AG04450 (cell line): ENCODE results near the gene TMEM178A. TPM values are rescaled to one million over a fixed set of nuclear protein-coding genes. Genes with fewer than 3 reads are reported as not detected.

Source experiments
- CTCF ChIA-PET: fragments of 300-600, 350-600 bp; formaldehyde crosslinking; extraction: SDS; loops from one replicate; lab custom pipeline; 2022; ENCODE audit warnings: antibody characterized with exemption, inconsistent platforms; lab: Charles Lee
- POLR2A ChIA-PET: fragments of 350-600 bp; formaldehyde crosslinking; extraction: SDS; loops from one replicate; lab custom pipeline; 2021; ENCODE audit warnings: antibody characterized with exemption, inconsistent platforms; lab: Yijun Ruan, JAX
- DNase-seq: peaks from one replicate; pipeline ENCODE4 v3.0.0-alpha.2; 2011; ENCODE audit warnings: low read depth, low spot score
- H3K27ac ChIP-seq: one replicate; pipeline ENCODE4 v1.5.1; 2012; ENCODE audit warnings: low read depth, low read length, control low read depth
- H3K27me3 ChIP-seq: one replicate; pipeline ENCODE4 v1.6.0; 2012; ENCODE audit warnings: low read length; ENCODE audit not compliant: control insufficient read depth, insufficient read depth
- H3K4me3 ChIP-seq: 2 replicates; pipeline ENCODE4 v1.5.1; 2011; ENCODE audit warnings: mild to moderate bottlenecking, low read depth, low read length, control low read depth
- H3K9me3 ChIP-seq: 2 replicates; pipeline ENCODE4 v1.5.1; 2012; ENCODE audit warnings: low read length; ENCODE audit not compliant: control insufficient read depth, insufficient read depth
- polyA plus RNA-seq: library from polyadenylated mRNA; depleted of rRNA; stranded (reverse); fragments of >200 nt; gene quantifications from 2 replicates; pipeline ENCODE4 v1.2.3, GENCODE V29; 2011
- TF ChIP-seq, protein P1 (sequence below): IDR thresholded peaks from 2 replicates; pipeline ENCODE4 v1.5.1; 2011; ENCODE audit warnings: low read depth, low read length, control low read depth, inconsistent platforms

Gene TMEM178A
- polyA plus RNA-seq, 1 experiment, result 1.1 TPM

- no peaks in the 10 kb centered on the region for H3K9me3 ChIP-seq
- H3K4me3 ChIP-seq, result no peak overlapping the region
- H3K27ac ChIP-seq, result no peak overlapping the region
- POLR2A ChIA-PET, result no interaction called here
- CTCF ChIA-PET, result interaction anchor here (6.9 kb wide), 1 partner anchor 14 kb away, joined by 41 read pairs; no protein-coding TSS in a partner anchor
- no peak for DNase-seq
- TF ChIP-seq, protein P1, sequence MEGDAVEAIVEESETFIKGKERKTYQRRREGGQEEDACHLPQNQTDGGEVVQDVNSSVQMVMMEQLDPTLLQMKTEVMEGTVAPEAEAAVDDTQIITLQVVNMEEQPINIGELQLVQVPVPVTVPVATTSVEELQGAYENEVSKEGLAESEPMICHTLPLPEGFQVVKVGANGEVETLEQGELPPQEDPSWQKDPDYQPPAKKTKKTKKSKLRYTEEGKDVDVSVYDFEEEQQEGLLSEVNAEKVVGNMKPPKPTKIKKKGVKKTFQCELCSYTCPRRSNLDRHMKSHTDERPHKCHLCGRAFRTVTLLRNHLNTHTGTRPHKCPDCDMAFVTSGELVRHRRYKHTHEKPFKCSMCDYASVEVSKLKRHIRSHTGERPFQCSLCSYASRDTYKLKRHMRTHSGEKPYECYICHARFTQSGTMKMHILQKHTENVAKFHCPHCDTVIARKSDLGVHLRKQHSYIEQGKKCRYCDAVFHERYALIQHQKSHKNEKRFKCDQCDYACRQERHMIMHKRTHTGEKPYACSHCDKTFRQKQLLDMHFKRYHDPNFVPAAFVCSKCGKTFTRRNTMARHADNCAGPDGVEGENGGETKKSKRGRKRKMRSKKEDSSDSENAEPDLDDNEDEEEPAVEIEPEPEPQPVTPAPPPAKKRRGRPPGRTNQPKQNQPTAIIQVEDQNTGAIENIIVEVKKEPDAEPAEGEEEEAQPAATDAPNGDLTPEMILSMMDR, result no peak
- no peaks in the 10 kb centered on the region for H3K27me3 ChIP-seq
These were observed 50.1 kb downstream of the TMEM178A start for GRCh38 chr2:39715822-39716221.

DNA sequence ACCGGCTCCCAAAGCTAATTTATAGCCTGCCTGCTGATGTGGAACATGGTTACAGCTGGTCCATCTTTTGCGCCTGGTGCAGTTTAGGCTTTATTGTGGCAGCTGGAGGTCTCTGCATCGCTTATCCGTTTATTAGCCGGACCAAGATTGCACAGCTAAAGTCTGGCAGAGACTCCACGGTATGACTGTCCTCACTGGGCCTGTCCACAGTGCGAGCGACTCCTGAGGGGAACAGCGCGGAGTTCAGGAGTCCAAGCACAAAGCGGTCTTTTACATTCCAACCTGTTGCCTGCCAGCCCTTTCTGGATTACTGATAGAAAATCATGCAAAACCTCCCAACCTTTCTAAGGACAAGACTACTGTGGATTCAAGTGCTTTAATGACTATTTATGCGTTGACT lies 51.4 kb downstream of the TMEM178A start:
- ChIA-PET CTCF (interaction anchor here (6.9 kb wide), 1 partner anchor 13 kb away, joined by 41 read pairs; no protein-coding TSS in a partner anchor), POLR2A (no interaction called here)

DNA sequence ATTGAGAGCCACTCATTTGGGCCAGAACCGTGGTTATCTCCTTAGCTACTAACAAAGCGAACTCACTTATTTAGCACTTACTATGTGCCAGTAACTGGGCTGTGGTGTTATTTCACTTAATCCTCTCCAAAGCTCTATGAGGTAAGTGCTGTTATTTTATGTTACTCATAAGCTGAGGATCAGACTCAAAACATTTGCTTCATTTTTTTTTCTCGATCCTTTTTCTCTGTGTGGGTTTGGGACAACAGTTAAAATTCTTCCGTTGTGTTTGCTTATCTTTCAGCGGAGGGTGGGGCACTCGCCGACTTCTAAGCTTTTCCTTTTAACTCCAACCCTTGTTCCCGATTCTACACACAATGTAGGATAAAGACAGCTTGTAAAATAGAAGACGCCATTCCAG lies 52.8 kb downstream of the TMEM178A start:
- Histone ChIP-seq H3K9me3 (no peaks in the 10 kb centered on the region), H3K4me3 (no peak overlapping the region), H3K27ac (no peak overlapping the region), H3K27me3 (peaks cover 2% of the 10 kb centered on the region)
- ChIA-PET POLR2A (no interaction called here), CTCF (interaction anchor here (1.4 to 6.9 kb wide), 2 partner anchors 8 to 11 kb away, joined by 5 to 41 read pairs; no protein-coding TSS in a partner anchor)
- DNase-seq, result no peak
- TF ChIP-seq, protein P1, result no peak

More for the DNA sequence above, 51.4 kb downstream of the TMEM178A start:
- TF ChIP-seq, protein P1, result no peak
- H3K27ac ChIP-seq, result no peak overlapping the region
- H3K9me3 ChIP-seq, result no peaks in the 10 kb centered on the region
- H3K4me3 ChIP-seq, result no peak overlapping the region
- DNase-seq, result no peak
- H3K27me3 ChIP-seq, result peaks cover 2% of the 10 kb centered on the region

DNA sequence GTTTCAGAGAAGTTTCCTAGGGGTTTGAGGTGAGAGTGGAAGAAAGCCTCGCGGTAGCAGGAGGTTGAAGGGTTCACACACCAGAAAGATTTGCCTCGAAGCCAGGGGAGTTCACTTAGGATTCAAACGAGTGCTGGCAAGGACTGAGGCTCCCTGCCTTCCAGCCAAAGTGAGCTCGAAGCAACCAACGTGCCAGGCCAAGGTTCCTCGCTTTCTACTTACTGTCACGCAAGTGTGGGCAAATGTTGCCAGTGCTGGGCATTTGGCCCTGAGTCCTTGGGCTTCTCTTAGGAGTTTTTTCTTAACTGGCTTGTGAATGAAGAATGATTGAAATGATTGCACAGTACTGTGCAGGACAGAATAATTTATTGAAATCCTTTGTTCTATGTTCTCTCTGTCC lies 53.6 kb downstream of the TMEM178A start:
- no peaks in the 10 kb centered on the region for H3K9me3 ChIP-seq
- ChIA-PET CTCF (interaction anchor here (1.5 to 6.9 kb wide), 2 partner anchors 11 to 126 kb away, joined by 13 to 41 read pairs; no protein-coding TSS in a partner anchor), POLR2A (no interaction called here)
- TF ChIP-seq, protein P1, result no peak
- no peak overlapping the region for H3K27ac ChIP-seq
- H3K27me3 ChIP-seq, result peaks cover 2% of the 10 kb centered on the region
- H3K4me3 ChIP-seq, result no peak overlapping the region
- no peak for DNase-seq

DNA sequence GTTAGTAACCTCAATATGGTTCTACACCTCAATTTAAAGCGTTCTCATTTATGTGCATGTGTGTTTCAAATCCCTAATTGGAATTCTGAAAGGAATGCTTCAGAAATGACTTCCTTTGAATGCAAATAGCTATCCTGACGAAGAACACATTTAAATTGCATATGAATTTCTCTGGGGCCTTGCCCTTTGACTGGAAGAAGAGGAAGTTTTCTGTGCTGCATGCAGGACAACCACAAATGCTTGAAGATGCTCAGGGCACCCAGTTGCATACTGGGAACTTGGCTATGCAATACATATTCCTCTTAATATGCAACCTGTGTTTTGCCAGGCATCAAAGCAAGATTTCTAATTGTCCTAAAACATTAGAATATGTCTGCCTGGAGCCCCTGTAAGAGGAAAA lies 55.3 kb downstream of the TMEM178A start:
- Histone ChIP-seq H3K4me3 (no peak overlapping the region), H3K9me3 (no peaks in the 10 kb centered on the region), H3K27me3 (peaks cover 2% of the 10 kb centered on the region), H3K27ac (no peak overlapping the region)
- TF ChIP-seq, protein P1, result no peak
- ChIA-PET CTCF (interaction anchor here (1.3 to 6.9 kb wide), 2 partner anchors 9 to 24 kb away, joined by 3 to 41 read pairs; no protein-coding TSS in a partner anchor), POLR2A (no interaction called here)
- no peak for DNase-seq
